HT-29 (cell line): Measurements from ENCODE around the gene KRT80. TPM values are rescaled to one million over a fixed set of nuclear protein-coding genes. Genes with fewer than 3 reads are reported as not detected.

Source experiments
- DNase-seq: peaks from one replicate; pipeline ENCODE4 v3.0.0-alpha.2; 2015; ENCODE audit warnings: low spot score
- total RNA-seq: library from RNA; depleted of rRNA; stranded (reverse); fragments of >200 nt; shearing (Covaris generic); gene quantifications from 2 replicates; pipeline ENCODE4 v1.2.3, GENCODE V29; 2014

The KRT80 gene
- total RNA-seq, 1 experiment from 2014 or later = 27.0 TPM

DNA sequence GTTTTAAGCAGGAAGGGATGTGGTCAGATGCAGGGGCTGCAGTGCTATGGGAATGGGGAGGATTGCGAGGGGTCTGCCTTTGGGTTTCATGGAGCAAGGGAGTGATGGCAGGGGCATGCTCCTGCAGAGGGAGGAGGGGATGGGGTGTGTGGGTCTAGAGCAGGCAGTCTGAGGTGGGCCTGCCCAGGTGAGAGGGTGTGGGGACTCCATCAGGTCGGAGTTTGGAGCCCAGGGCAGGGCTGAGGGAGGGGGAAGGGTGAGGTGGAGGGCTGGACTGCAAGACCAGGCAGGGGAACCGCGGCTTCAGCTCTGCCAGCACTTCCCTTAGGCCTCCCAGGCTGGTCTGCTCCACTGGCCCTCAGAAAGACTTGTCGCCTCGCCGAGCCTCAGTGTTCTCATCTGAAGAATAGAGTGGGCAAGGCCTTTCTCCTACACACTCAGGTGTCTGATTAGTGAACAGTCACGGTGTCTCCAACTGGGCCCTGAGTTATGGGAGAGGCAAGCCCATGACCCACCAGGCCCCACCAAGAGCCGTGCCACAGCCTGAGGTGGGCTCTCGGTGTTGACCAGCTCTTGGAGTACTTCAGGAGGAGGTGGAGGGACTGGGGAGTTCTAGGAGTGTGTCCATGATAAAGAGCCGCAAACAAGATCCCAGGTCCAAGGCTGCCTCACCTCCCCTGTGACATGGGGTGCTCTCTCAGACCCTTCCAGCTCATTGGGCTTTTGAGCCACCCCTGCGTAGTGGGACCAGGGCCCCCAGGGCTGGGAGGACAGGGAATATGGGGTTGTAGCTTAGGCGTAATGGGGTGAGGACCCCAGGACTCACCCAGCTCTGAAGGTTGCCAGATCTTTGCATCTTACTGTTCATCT lies 20.1 kb upstream of the KRT80 start:
- DNase-seq = no peak

DNA sequence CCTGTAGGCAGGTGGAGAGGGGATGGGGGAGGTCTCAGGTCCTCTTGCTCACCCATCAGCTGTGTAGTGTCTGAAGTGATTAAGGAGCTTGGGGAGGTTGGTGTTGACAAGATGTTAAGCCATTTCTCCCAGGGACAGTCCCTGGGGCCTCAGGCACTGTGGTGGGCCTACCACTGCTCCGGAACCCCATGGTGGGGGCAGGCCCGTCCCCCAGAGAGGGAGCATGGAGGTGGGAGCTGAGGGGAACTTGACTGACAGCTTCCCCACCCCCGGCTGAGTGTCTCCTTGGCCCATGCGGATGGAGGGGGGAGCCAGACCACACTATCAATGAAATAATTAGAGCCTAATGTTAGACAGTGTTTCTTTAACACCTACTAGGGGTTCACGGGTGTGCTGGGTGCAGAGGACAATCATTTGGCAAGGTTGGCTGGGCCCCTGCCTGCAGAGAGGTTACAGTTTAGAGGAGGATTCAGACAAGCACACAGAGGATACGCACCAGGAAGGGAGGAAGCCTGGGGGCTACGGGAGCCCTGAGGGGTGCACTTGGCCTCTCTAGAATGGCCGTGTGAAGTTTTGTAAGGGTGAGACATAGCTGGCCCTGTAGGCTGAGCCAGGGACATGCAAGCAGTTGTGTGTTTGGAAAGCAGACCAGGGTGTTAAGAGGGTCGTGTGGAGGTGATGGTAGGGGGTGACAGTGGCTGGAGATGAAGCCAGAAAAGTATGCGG lies 19.3 kb upstream of the KRT80 start:
- no peak for DNase-seq

DNA sequence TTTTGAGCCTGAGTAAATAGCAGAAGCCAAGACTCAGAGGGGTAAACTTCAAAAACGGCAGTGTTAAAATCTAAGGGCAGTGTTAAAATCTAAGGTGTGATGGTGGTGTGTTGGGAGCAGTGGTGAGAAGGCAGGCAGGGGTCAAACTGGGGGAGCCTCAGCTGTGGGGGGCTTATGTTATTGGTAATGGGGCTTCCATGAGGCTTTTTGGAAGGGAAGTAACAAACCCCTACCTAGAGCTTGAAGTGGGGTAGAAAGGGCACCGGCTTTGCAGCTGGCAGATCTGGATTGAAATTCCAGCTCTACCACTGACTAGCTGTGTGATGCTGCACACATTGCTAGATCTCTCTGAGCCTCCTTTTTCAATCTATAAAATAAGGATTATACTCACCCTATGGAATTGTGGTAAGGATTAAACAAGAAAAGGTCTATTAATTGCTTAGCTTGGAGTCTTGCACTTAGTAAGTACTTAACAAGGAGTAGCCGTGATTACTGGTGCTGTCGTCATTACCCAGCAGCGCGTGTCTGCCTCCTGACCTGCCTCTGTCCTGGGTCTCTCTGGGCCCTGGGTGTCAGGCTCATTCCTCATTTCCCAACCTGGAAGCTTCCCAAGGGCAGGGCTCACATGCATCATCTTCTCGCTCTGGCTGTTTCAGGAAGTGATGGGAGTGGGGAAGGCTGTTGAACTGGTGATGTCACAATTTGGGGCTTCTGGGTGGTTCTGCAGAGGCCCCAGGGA lies 18.5 kb upstream of the KRT80 start:
- DNase-seq = no peak

DNA sequence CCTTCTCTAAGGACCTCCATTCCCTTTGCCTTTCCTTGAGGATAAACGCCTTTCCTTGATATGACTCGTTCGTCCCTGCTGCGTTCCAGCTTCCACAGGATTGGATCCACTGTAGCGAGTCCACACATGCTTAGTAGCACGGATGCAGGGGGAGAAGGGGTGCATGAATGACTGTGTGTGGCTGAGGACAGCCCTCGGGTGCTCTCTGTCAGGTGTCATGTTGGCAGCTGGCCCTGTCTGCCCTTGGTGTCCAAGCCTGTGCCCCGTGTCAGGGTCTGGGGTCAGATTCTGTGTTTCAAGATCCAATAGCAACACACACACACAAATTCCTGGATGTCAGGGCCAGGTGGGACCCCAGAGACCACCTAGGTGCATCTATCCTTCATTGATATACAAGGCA lies 17.5 kb upstream of the KRT80 start:
- no peak for DNase-seq

- no peak for DNase-seq
Measured at GRCh38 chr12:52208424-52209165, 16.8 kb upstream of the KRT80 start.

- no peak for DNase-seq
Measured at GRCh38 chr12:52207895-52208294, 16.1 kb upstream of the KRT80 start.

DNA sequence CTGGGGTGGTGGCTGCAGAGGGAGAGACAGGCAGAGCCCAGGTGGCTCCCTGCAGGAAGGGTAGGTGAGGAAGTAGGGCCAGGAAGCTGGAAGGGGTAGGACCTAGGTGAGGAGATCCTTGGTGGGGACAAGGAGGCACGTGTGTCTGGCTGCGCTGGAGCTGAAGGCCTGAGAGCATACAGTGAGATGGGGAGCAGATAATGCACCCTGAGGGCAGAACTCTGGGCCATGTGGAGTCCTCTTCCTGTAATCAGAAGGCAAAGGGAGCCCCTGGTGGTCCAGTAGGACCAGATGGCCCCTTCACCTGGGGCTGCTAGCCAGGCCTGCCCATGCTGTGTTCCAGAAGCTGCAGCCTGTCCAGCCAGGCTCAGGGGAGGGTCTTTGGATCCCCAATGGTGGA lies 15.3 kb upstream of the KRT80 start:
- DNase-seq = no peak

- DNase-seq = no peak
Measured at GRCh38 chr12:52206304-52207040, 14.7 kb upstream of the KRT80 start.

- DNase-seq = no peak
Measured at GRCh38 chr12:52205612-52206303, 13.9 kb upstream of the KRT80 start.

DNA sequence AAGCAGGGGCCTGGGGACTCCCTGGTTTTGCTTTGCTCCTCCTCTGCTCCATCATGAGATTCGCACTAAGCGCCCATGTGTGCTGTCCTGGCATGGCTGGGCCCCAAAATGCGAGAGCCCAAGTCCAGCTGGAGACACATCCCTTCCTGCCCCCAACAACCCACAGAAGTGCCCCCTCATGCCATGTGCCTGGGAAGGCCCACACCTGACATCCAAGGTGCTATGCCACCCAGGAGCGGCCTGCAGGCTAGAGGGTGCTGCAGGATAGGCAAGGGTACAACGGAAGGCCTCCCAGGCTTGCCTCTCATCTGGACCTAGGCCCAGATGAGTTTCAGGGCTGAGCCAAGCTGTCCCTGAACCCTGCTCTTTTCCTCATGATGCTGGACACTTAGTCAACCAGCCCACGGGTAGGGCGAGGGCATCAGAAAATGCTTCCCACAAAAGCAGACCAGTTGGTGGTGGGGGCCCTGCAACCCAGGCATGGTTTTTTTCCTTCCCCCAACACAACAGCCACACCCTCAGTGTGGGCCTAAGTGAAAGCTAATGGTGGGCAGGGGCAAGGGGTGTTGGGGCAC lies 13.2 kb upstream of the KRT80 start:
- no peak for DNase-seq

DNA sequence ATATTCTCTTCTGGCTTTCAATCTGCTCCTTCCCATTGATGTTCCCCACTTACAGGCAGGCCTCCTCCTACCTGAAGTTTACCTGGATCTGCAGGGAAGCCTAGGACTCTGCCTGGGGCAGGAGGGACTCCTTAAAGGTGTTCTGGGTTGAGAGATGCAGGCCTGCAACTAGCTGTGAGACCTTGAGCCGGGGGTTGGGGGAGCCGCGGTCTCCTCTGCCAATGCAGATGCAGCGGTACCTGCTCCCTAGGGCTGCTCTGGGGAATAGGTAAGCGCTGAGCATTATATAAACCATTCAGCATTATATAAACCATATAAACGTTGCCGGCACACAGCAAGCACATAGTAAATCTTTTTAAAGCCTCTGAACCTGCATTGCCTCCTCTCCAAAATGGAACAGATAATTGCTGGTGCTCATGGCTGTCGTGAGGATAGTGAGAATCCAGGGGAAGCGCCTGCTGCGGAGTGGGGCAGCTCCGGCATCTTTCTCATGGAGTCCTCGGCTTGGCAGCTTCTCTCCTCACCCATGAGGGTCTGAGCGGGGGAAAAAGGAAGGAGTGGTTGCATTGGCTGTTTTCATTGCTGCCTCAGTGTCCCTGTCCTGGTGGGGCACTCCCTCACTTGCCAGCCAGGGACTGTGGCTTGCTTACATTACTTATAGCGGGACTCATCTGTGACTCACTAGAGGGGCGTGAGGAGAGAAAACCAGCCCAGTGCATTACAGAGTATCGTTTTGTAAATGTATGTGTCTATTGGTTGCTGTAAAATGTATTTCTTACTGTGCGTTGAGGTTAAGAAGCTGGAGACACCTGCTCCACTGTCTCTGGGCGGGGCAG lies 12.5 kb upstream of the KRT80 start:
- DNase-seq = no peak

DNA sequence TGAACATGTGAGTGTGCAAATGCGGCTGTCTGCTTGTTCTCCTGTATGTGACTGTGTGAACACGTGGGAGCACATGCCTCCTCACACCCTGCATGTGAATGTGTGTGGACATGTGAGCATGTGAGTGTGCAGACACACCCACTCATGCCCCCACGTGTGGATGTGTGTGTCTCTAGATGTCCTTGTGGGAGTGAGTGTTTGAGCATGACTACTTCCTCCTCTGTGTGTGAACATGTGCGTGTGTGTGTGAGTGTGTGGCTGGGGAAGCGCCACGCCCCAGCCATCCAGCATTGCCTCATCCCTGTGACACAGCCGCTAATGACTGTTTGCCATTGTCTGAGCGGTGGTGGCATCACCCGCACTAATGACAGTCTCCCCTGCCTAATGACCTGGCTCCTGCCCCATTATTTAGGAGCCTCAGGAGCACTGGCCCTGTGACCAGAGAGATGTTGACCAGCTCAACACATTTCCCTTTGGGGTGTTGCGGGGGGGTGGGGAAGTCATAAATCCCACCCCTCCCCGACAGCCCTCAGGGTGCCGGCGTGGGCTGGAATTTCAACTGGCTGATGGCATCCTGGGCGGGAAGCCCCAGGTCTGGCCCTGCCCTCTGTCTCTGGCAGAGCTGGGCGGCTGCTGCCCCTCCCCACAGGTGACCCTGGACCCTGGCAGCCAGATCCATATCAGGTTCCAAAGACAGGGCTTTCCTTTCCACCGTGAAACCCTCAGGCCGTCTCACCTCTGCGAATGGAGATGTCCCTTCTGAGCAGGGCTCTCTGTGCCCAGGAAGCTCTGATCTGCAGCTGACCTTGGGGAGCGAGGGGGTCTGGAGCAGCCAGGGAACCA lies 11.5 kb upstream of the KRT80 start:
- DNase-seq = peak; percentile 91

GRCh38 chr12:52202361-52203078 lies 10.7 kb upstream of the KRT80 start:
- DNase-seq = no peak

DNA sequence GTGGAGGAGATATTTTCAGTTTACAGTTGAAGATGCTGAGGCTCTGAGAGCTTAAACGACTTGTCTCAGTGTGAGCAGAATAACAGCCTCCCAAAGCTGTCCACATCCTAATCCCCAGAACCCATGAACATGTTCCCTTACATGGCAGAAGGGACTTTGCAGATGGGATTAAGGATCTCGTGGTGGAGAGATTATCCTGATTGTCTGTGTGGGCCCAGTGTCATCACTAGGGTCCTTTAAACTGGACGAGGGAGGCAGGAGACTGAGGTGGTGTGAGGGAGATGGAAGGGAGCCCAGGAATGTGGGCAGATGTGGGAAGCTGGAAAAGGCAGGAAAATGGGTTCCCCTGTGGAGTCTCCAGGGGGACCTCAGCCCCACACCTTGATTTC lies 9.6 kb upstream of the KRT80 start:
- no peak for DNase-seq

GRCh38 chr12:52200781-52201450 lies 9.1 kb upstream of the KRT80 start:
- no peak for DNase-seq

DNA sequence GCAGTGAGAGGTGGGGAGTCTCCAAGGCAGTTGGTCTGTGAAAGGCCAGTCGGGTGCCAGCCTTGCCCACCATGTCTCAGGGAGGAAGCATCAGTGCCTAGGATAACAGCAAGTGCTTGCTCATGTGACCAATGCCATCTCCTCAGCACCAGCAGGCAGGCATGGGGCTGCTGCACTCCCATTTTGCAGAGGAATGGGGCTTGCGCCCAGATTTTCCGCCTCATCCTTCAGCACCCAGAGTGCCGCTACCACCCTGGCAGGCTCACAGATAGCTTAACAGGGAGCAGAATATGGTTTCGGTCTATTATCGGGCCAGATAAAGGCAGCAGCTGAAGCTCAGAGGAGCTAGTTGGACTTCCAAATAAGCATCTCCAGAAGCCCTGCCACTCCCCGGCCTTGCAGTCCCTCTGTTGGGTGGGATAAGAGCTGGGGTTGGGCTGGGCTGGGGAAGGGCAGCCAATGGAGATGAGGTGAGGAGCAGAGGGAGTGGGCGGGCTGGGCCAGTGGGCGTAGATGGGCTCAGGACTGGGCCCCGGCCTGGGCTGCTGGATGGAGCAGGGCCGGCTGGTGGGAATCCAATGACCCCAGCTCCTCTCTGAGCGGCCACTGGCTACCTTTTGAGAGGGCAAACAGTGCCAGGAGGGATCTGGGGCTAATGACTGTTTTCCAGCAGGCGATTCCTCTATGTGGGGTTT lies 8.4 kb upstream of the KRT80 start:
- no peak for DNase-seq
